ENCODE results near the gene MRPL40. TPM values are rescaled to one million over a fixed set of nuclear protein-coding genes. Genes with fewer than 3 reads are reported as not detected.

MRPL40 gene
- total and polyA plus RNA-seq, 2 donors (not counting 3 experiments of a cell fraction or from before 2014, with no cell fraction given) = 17.5 to 27.4 TPM

DNA sequence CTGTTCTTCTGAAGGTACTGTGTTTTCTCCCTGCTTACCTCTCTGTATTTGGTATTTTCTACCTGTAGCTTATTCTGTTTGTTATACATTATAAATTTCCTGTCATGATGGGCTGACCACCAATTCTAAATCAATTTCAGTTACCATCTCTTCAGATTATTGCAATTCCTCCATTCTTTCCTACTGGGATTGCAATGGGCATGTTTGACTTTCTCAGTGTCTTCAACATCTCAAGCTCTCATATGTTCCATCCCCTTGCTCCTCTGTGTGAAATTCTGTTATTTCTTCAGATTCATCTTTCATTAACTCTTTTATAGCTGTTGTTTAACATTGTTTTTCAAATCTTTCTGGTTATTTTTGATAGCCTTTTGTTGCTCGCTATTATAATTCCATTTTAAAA, 30.7 kb downstream of the MRPL40 start:
- Histone ChIP-seq H3K9me1 (replicated peaks; ENCODE audit: control insufficient read depth, extremely low read depth, insufficient read depth, low read length) (no peaks in the 10 kb centered on the region), H3K4me2 (ENCODE audit: insufficient read depth, low read length) (no peak overlapping the region), H3K36me3 (ENCODE audit: control insufficient read depth in 2 of 2, extremely low read depth in 1 of 2, insufficient read depth in 2 of 2, low read length in 2 of 2) (peaks cover 27 to 41% of the 10 kb centered on the region in 2 experiments), H3K27me3 (ENCODE audit: control insufficient read depth in 2 of 2, insufficient read depth in 2 of 2, low read length in 2 of 2) (no peaks in the 10 kb centered on the region), H3K4me1 (ENCODE audit: control insufficient read depth, extremely low read depth, insufficient read depth, low read length) (no peaks in the 10 kb centered on the region), H2AFZ (ENCODE audit: low read depth, low read length) (no peak overlapping the region), H3K79me2 (ENCODE audit: control insufficient read depth, insufficient read depth, low read length) (no peaks in the 10 kb centered on the region), H4K20me1 (replicated peaks; ENCODE audit: control insufficient read depth, extremely low read depth, insufficient read depth, low read length) (peaks cover 2% of the 10 kb centered on the region), H3K27ac (ENCODE audit: insufficient read depth, low read depth, low read length) (no peak overlapping the region), H3K9me3 (replicated peaks; ENCODE audit: control insufficient read depth, insufficient read depth, low read length) (no peaks in the 10 kb centered on the region), H3K9ac (replicated peaks; ENCODE audit: extremely low read depth, insufficient read depth, low read length) (no peak overlapping the region), H3K4me3 (replicated peaks in 1 of 3; ENCODE audit: insufficient read depth in 1 of 3, low read depth in 1 of 3, low read length in 3 of 3) (no peak overlapping the region)
- POLR2A ChIA-PET = no interaction called here
- FAIRE-seq = no peak
- CTCF ChIA-PET = interaction anchor here (1.3 to 2.5 kb wide), 5 partner anchors 11 to 284 kb away, joined by 3 to 13 read pairs (median 5); no protein-coding TSS in a partner anchor
- DNase-seq (ENCODE audit: low read depth, low spot score) = no peak
- BruUV-seq (replicated peaks) = no TSS peak
- intact Hi-C loops (cut with micrococcal nuclease) (no loop called here), dilution Hi-C loops (cut with MboI; ENCODE audit: extremely low pct_ligation_motif_present, low sequenced_read_pairs) (no loop called here)
- TF ChIP-seq POLR2AphosphoS5 (IDR thresholded peaks at IDR 0.05; ENCODE audit: insufficient read depth, low read depth, low read length) = no peak
- no peak for TF ChIP-seq JUN (IDR thresholded peaks at IDR 0.05; ENCODE audit: borderline replicate concordance, insufficient read depth, insufficient read length, low read depth)

GRCh38 chr22:19463491-19464469, 31.4 kb downstream of the MRPL40 start:
- no peaks in the 10 kb centered on the region for H3K27me3 ChIP-seq (ENCODE audit: control insufficient read depth in 2 of 2, insufficient read depth in 2 of 2, low read length in 2 of 2)
- H3K9ac ChIP-seq (replicated peaks; ENCODE audit: extremely low read depth, insufficient read depth, low read length) = no peak overlapping the region
- no peak overlapping the region for H3K4me2 ChIP-seq (ENCODE audit: insufficient read depth, low read length)
- dilution Hi-C loops (cut with MboI; ENCODE audit: extremely low pct_ligation_motif_present, low sequenced_read_pairs) = no loop called here
- intact Hi-C loops (cut with micrococcal nuclease) = no loop called here
- no peak overlapping the region for H3K27ac ChIP-seq (ENCODE audit: insufficient read depth, low read depth, low read length)
- no peaks in the 10 kb centered on the region for H3K9me3 ChIP-seq (replicated peaks; ENCODE audit: control insufficient read depth, insufficient read depth, low read length)
- DNase-seq (ENCODE audit: low read depth, low spot score) (no peak), FAIRE-seq (no peak)
- no peaks in the 10 kb centered on the region for H3K79me2 ChIP-seq (ENCODE audit: control insufficient read depth, insufficient read depth, low read length)
- H2AFZ ChIP-seq (ENCODE audit: low read depth, low read length) = no peak overlapping the region
- peaks cover 2% of the 10 kb centered on the region for H4K20me1 ChIP-seq (replicated peaks; ENCODE audit: control insufficient read depth, extremely low read depth, insufficient read depth, low read length)
- no peaks in the 10 kb centered on the region for H3K4me1 ChIP-seq (ENCODE audit: control insufficient read depth, extremely low read depth, insufficient read depth, low read length)
- TF ChIP-seq EZH2 (IDR thresholded peaks at IDR 0.05; ENCODE audit: borderline replicate concordance, low read depth, low read length, severe bottlenecking) = no peak
- no peak for TF ChIP-seq CTCF (IDR thresholded peaks at IDR 0.05; ENCODE audit: extremely low read depth in 1 of 2, insufficient read depth in 1 of 2, low read depth in 1 of 2, low read length in 2 of 2)
- no peak for TF ChIP-seq GATA2 (IDR thresholded peaks at IDR 0.05; ENCODE audit: insufficient read depth, insufficient read length, low read depth, low read length)
- no peak for TF ChIP-seq MYC (IDR thresholded peaks at IDR 0.05; ENCODE audit: low read depth, low read length)
- TF ChIP-seq POLR2AphosphoS5 (IDR thresholded peaks at IDR 0.05; ENCODE audit: insufficient read depth, low read depth, low read length) = no peak
- TF ChIP-seq FOS (IDR thresholded peaks at IDR 0.05; ENCODE audit: borderline replicate concordance, insufficient read depth, low read length) = no peak
- H3K36me3 ChIP-seq (ENCODE audit: control insufficient read depth in 2 of 2, extremely low read depth in 1 of 2, insufficient read depth in 2 of 2, low read length in 2 of 2) = peaks cover 32 to 45% of the 10 kb centered on the region in 2 experiments
- BruUV-seq (replicated peaks) = no TSS peak
- CTCF ChIA-PET = interaction anchor here (0.9 to 2.5 kb wide), 7 partner anchors 10 to 284 kb away, joined by 3 to 13 read pairs (median 5); no protein-coding TSS in a partner anchor
- no peak overlapping the region for H3K4me3 ChIP-seq (replicated peaks in 1 of 3; ENCODE audit: insufficient read depth in 1 of 3, low read depth in 1 of 3, low read length in 3 of 3)
- POLR2A ChIA-PET = no interaction called here
- H3K9me1 ChIP-seq (replicated peaks; ENCODE audit: control insufficient read depth, extremely low read depth, insufficient read depth, low read length) = no peaks in the 10 kb centered on the region

Measured in endothelial cell of umbilical vein (primary cell).